Psoas muscle (tissue), 8 donors: Measurements from ENCODE around the gene MPRIP. TPM values are rescaled to one million over a fixed set of nuclear protein-coding genes. Genes with fewer than 3 reads are reported as not detected.
"Not testable (repeated sequence)": the region's sequence is repeated elsewhere in the genome, so short reads cannot be mapped to it uniquely, and the experiment has no call there.

Experiments used
- ATAC-seq, 4 donors: fragments of 200-7000 bp; cut with Tn5 transposase; one replicate each; pipeline ENCODE4 v1.9.1; 2020; ENCODE audit warnings: moderate library complexity in 3 of 4, mild to moderate bottlenecking in 2 of 4
- DNase-seq, 2 donors: peaks; one replicate each; pipeline ENCODE4 v3.0.0-alpha.2; 2020
- H3K27ac ChIP-seq: fragments of 200-600 bp; one replicate; pipeline ENCODE4 v1.8.0; 2022
- H3K27me3 ChIP-seq, 3 donors: fragments of 200-600 bp in 1 of 3; one replicate each; pipeline versions ENCODE4 v1.6.1 to v1.8.0; 2013 to 2022; ENCODE audit warnings: low read length in 2 of 3, mild to moderate bottlenecking in 2 of 3, moderate library complexity in 1 of 3; ENCODE audit not compliant: insufficient read depth in 3 of 3
- H3K36me3 ChIP-seq, 2 donors: fragments of 200-600 bp in 1 of 2; one replicate each; pipeline versions ENCODE4 v1.6.1 to v1.8.0; 2013 to 2022; ENCODE audit warnings: low read depth in 1 of 2, mild to moderate bottlenecking in 1 of 2, moderate library complexity in 1 of 2; ENCODE audit not compliant: insufficient read depth in 1 of 2
- H3K4me1 ChIP-seq: fragments of 200-600 bp; one replicate; pipeline ENCODE4 v1.8.0; 2022
- H3K4me3 ChIP-seq: fragments of 200-600 bp; one replicate; pipeline ENCODE4 v1.8.0; 2022; ENCODE audit warnings: mild to moderate bottlenecking
- H3K9me3 ChIP-seq: fragments of 200-600 bp; one replicate; pipeline ENCODE4 v1.8.0; 2022
- CTCF ChIP-seq: fragments of 200-600 bp; IDR thresholded peaks from one replicate; pipeline ENCODE4 v1.8.0; 2022; ENCODE audit warnings: antibody characterized with exemption
- WGBS, 3 donors: extraction: QIAGEN DNeasy Blood & Tissue Kit; methylation state at CpG; one replicate each; pipeline versions ENCODE4 v1.1.6 to v1.1.7; 2013; 5-methylcytosine and 5-hydroxymethylcytosine counted together
- intact Hi-C, 2 donors: fragments of 100-400 bp; cut with DNase I; formaldehyde crosslinking; loops; one replicate each; pipeline versions ENCODE4 v1.11.0 to v1.14.2; 2022
- polyA plus RNA-seq, 3 donors: library from polyadenylated mRNA; stranded (reverse); fragments of 200-250 nt; gene quantifications; one replicate each; pipeline ENCODE4 v1.2.3, GENCODE V29; 2013
- total RNA-seq, 4 donors: library from RNA; stranded (reverse); fragmentation: NEBNext Ultra II Directional in 2 of 4; extraction: Animal tissue kit (Norgen Biotek cat#: 25700) in 2 of 4; gene quantifications; one replicate each; pipeline versions ENCODE4 v1.2.1 to v1.2.4, GENCODE V29; 2021 to 2023
- donor health status: healthy with polysubstance abuse.
- donor health status: DM: no; HTN: no; CAD: no; lungs with moderate emphysema.
- donor health status: Bipolar disorder and iron deficiency.
- donor health status: healthy.
- donor health status: DM: yes; HTN: yes; CAD: no.
- donor health status: DM: no; HTN: no; CAD: no.
- donor health status: DM: no; HTN: no; CAD: no.
- donor health status: DM: yes; HTN: yes; CAD: no.

Gene MPRIP
- total and polyA plus RNA-seq, 7 donors, result 142 to 322 (median 244) TPM

GRCh38 chr17:17190188-17190587 lies 147.9 kb downstream of the MPRIP start:
- peak in 2 of 4 donors; percentile 19 to 35 for ATAC-seq
- Histone ChIP-seq H3K4me1 (peaks cover 22% of the 10 kb centered on the region), H3K27me3 (no peaks in the 10 kb centered on the region), H3K9me3 (no peaks in the 10 kb centered on the region), H3K4me3 (no peak overlapping the region), H3K27ac (peak overlapping the region; percentile 83), H3K36me3 (peaks cover 0 to 41% of the 10 kb centered on the region in 2 donors)
- 58 to 82% (median 67%) methylated on average over 7 of the region's 7 CpGs for WGBS, 3 donors
- no peak for TF ChIP-seq CTCF
- no peak for DNase-seq
- intact Hi-C loops, result no loop called here

DNA sequence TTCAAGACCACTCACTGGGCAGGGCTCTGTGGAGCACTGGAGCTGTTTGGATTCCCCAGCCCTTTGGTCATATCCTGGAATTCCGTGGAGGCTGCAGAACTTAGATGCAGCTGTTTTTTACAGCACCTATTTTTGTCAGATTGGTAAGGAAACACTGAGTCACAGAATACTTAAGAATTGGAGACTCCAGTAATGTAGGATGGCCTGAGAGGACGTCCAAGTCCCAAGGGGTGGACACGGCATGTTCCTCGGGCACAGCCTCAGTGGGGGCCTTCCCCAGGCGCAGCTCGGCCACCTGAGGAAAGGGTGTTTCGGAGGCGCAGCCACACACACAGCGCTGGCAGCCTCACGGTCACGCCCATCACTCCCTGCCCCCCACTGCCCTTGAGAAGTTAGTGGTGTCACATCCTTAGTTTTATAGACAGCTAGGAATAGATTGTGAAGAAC lies 149.1 kb downstream of the MPRIP start:
- WGBS, 3 donors, result 7 to 29% (median 13%) methylated on average over 11 of the region's 11 CpGs
- intact Hi-C loops, result no loop called here

GRCh38 chr17:17191961-17192381 lies 149.7 kb downstream of the MPRIP start:
- 29 to 35% (median 33%) methylated on average over 10 of the region's 10 CpGs for WGBS, 3 donors
- H3K9me3 ChIP-seq, result no peaks in the 10 kb centered on the region
- peak overlapping the region; percentile 30 for H3K4me3 ChIP-seq
- H3K4me1 ChIP-seq, result peaks cover 22% of the 10 kb centered on the region
- no peak for TF ChIP-seq CTCF
- intact Hi-C loops, result no loop called here
- peak in 3 of 4 donors; percentile 6 to 51 (median 33) for ATAC-seq
- H3K36me3 ChIP-seq, result peaks cover 0 to 24% of the 10 kb centered on the region in 2 donors
- no peaks in the 10 kb centered on the region for H3K27me3 ChIP-seq
- H3K27ac ChIP-seq, result peak overlapping the region; percentile 83
- no peak for DNase-seq

More for the DNA sequence above, 149.1 kb downstream of the MPRIP start:
- peak overlapping the region; percentile 30 for H3K4me3 ChIP-seq
- H3K27ac ChIP-seq, result peak overlapping the region; percentile 83
- no peak for TF ChIP-seq CTCF
- H3K4me1 ChIP-seq, result peaks cover 22% of the 10 kb centered on the region
- peak; percentile 56 to 92 for DNase-seq
- peak; percentile 84 to 94 (median 90) for ATAC-seq
- H3K9me3 ChIP-seq, result no peaks in the 10 kb centered on the region
- peaks cover 0 to 30% of the 10 kb centered on the region in 2 donors for H3K36me3 ChIP-seq
- no peaks in the 10 kb centered on the region for H3K27me3 ChIP-seq

DNA sequence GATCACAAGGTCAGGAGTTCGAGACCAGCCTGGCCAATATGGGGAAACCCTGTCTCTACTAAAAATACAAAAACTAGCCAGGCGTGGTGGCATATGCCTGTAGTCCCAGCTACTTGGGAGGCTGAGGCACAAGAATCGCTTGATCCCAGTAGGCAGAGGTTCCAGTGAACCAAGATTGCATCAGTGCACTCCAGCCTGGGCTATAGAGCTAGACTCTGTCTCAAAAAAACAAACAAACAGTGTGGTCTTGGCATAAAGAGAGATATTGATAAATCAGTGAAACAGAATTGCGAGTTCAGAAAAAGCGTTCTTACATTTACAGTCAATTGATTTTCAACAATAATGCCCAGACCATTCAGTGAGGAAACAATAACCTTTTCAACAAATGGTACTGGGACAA lies 153.2 kb downstream of the MPRIP start:
- H3K27ac ChIP-seq, H3K36me3 ChIP-seq, intact Hi-C loops, H3K27me3 ChIP-seq, ATAC-seq, DNase-seq, H3K9me3 ChIP-seq, H3K4me3 ChIP-seq: not testable (repeated sequence)
- 94 to 95% (median 94%) methylated on average over 5 of the region's 5 CpGs for WGBS, 3 donors
- peaks cover 17% of the 10 kb centered on the region for H3K4me1 ChIP-seq

DNA sequence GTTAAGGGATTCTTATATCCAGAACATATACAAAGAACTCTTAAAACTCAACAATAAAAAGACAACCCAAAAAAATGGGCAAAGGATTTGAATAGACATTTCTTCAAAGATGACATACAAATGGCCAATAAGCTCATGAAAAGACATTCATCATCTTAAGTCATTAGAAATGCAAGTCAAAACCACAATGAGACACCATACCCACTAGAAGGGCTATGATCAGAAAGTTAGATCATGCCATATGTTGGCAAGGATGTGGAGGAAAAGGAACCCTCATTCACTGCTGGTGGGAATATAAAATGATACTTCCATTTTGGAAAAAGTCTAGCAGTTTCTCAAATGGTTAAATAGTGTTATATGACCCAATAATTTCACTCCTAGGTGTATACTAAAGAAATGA lies 154.5 kb downstream of the MPRIP start:
- Histone ChIP-seq H3K9me3 (no peaks in the 10 kb centered on the region), H3K27me3 (no peaks in the 10 kb centered on the region), H3K36me3 (peaks cover 0 to 5% of the 10 kb centered on the region in 2 donors), H3K4me1 (peaks cover 4% of the 10 kb centered on the region), H3K4me3 (no peak overlapping the region), H3K27ac (no peak overlapping the region)
- DNase-seq (no peak), ATAC-seq (no peak)
- no peak for TF ChIP-seq CTCF
- intact Hi-C loops, result no loop called here
